Activated naive CD4-positive, alpha-beta T cell treated with anti-CD3 and anti-CD28 coated beads, Interleukin-2, amount 50 U/mL, for 24 hours (primary cell): ENCODE data around the gene LRRC41.
A peak's percentile ranks its signal among the peaks of the same experiment; 100 is the strongest.
"Not testable (repeated sequence)": the region's sequence is repeated elsewhere in the genome, so short reads cannot be mapped to it uniquely, and the experiment has no call there.

ENCODE experiments used
- H3K27ac Mint-ChIP-seq: one replicate; pipeline ENCODE4 v1.8.0; 2021; ENCODE audit warnings: mild to moderate bottlenecking, mixed read lengths
- H3K27me3 Mint-ChIP-seq: one replicate; pipeline ENCODE4 v1.8.0; 2021; ENCODE audit warnings: mixed read lengths
- H3K36me3 Mint-ChIP-seq: one replicate; pipeline ENCODE4 v1.8.0; 2021; ENCODE audit warnings: mixed read lengths
- H3K4me1 Mint-ChIP-seq: one replicate; pipeline ENCODE4 v1.8.0; 2021; ENCODE audit warnings: mixed read lengths
- H3K4me3 Mint-ChIP-seq: one replicate; pipeline ENCODE4 v1.8.0; 2021; ENCODE audit warnings: mild to moderate bottlenecking, mixed read lengths
- H3K9me3 Mint-ChIP-seq: one replicate; pipeline ENCODE4 v1.8.0; 2021; ENCODE audit warnings: mixed read lengths

LRRC41 gene

GRCh38 chr1:46303038-46303871, at the start of gene LRRC41, which contains the start of gene UQCRH:
TSS of gene LRRC41 (minus strand) at chr1:46303616. CDS start at chr1:46303322, 294 bp downstream.
TSS of gene UQCRH (plus strand) at chr1:46303698. CDS start at chr1:46303767, 69 bp downstream.
- peak within 1 kb of the TSS; percentile 98 for H3K27ac Mint-ChIP-seq
- H3K4me1 Mint-ChIP-seq = peaks cover 37% of the 10 kb centered on the region
- H3K4me3 Mint-ChIP-seq = peak within 1 kb of the TSS; percentile 96

GRCh38 chr1:46352363-46352762, 48.9 kb upstream of the LRRC41 start:
- Mint-ChIP-seq H3K9me3 (no peaks in the 10 kb centered on the region), H3K27me3 (no peaks in the 10 kb centered on the region), H3K4me3 (no peak overlapping the region), H3K4me1 (peaks cover 11% of the 10 kb centered on the region), H3K36me3 (peaks cover 9% of the 10 kb centered on the region), H3K27ac (no peak overlapping the region)

More at GRCh38 chr1:46303038-46303871, at the start of gene LRRC41, which contains the start of gene UQCRH:
- Mint-ChIP-seq H3K27me3 (no peaks in the 10 kb centered on the region), H3K9me3 (no peaks in the 10 kb centered on the region), H3K36me3 (peaks cover 5% of the 10 kb centered on the region)

GRCh38 chr1:46345281-46345680, 41.9 kb upstream of the LRRC41 start:
- H3K4me1 Mint-ChIP-seq = peaks cover 54% of the 10 kb centered on the region
- H3K9me3 Mint-ChIP-seq = no peaks in the 10 kb centered on the region
- H3K4me3 Mint-ChIP-seq = no peak overlapping the region
- H3K27ac Mint-ChIP-seq = peak overlapping the region; percentile 31
- no peaks in the 10 kb centered on the region for H3K27me3 Mint-ChIP-seq
- H3K36me3 Mint-ChIP-seq = peaks cover 24% of the 10 kb centered on the region

GRCh38 chr1:46344481-46344880, 41.1 kb upstream of the LRRC41 start:
- Mint-ChIP-seq H3K4me1 (peaks cover 58% of the 10 kb centered on the region), H3K27me3 (no peaks in the 10 kb centered on the region), H3K27ac (no peak overlapping the region), H3K4me3 (no peak overlapping the region), H3K36me3 (peaks cover 20% of the 10 kb centered on the region), H3K9me3 (no peaks in the 10 kb centered on the region)

GRCh38 chr1:46343705-46344104, 40.3 kb upstream of the LRRC41 start:
- Mint-ChIP-seq H3K36me3 (peaks cover 19% of the 10 kb centered on the region), H3K4me1 (peaks cover 63% of the 10 kb centered on the region), H3K4me3 (no peak overlapping the region), H3K9me3 (no peaks in the 10 kb centered on the region), H3K27ac (peak overlapping the region; percentile 52), H3K27me3 (no peaks in the 10 kb centered on the region)

GRCh38 chr1:46343351-46343695, 39.9 kb upstream of the LRRC41 start:
- H3K9me3 Mint-ChIP-seq = no peaks in the 10 kb centered on the region
- peaks cover 63% of the 10 kb centered on the region for H3K4me1 Mint-ChIP-seq
- H3K36me3 Mint-ChIP-seq = peaks cover 19% of the 10 kb centered on the region
- no peaks in the 10 kb centered on the region for H3K27me3 Mint-ChIP-seq
- H3K27ac Mint-ChIP-seq = peak overlapping the region; percentile 47
- H3K4me3 Mint-ChIP-seq = no peak overlapping the region

GRCh38 chr1:46342677-46343350, 39.4 kb upstream of the LRRC41 start:
- Mint-ChIP-seq H3K4me3 (peak overlapping the region; percentile 100), H3K27ac (peak overlapping the region; percentile 100), H3K27me3 (no peaks in the 10 kb centered on the region), H3K9me3 (no peaks in the 10 kb centered on the region), H3K36me3 (peaks cover 17% of the 10 kb centered on the region), H3K4me1 (peaks cover 58% of the 10 kb centered on the region)

GRCh38 chr1:46342084-46342656, 38.8 kb upstream of the LRRC41 start:
- Mint-ChIP-seq H3K9me3 (no peaks in the 10 kb centered on the region), H3K4me3 (peak overlapping the region; percentile 100), H3K36me3 (peaks cover 17% of the 10 kb centered on the region), H3K27me3 (no peaks in the 10 kb centered on the region), H3K4me1 (peaks cover 53% of the 10 kb centered on the region), H3K27ac (peak overlapping the region; percentile 100)

- Mint-ChIP-seq H3K4me3 (peak overlapping the region; percentile 100), H3K36me3 (peaks cover 17% of the 10 kb centered on the region), H3K27me3 (no peaks in the 10 kb centered on the region), H3K27ac (peak overlapping the region; percentile 100), H3K9me3 (no peaks in the 10 kb centered on the region), H3K4me1 (peaks cover 49% of the 10 kb centered on the region)
These were observed 38.0 kb upstream of the LRRC41 start for GRCh38 chr1:46341222-46342083.

- Mint-ChIP-seq H3K36me3 (peaks cover 17% of the 10 kb centered on the region), H3K27ac (peak within 1 kb of the TSS; percentile 100), H3K4me1 (peaks cover 49% of the 10 kb centered on the region), H3K4me3 (peak within 1 kb of the TSS; percentile 100), H3K9me3 (no peaks in the 10 kb centered on the region), H3K27me3 (no peaks in the 10 kb centered on the region)
These were observed 37.2 kb upstream of the LRRC41 start, which contains the start of gene NSUN4 for GRCh38 chr1:46340404-46341221. TSS of gene NSUN4 (plus strand) at chr1:46340807. CDS start at chr1:46340827, 20 bp downstream.

- H3K4me1 Mint-ChIP-seq = peaks cover 30% of the 10 kb centered on the region
- not testable (repeated sequence) for H3K27me3 Mint-ChIP-seq, H3K27ac Mint-ChIP-seq, H3K9me3 Mint-ChIP-seq, H3K4me3 Mint-ChIP-seq
- peaks cover 10% of the 10 kb centered on the region for H3K36me3 Mint-ChIP-seq
These were observed 34.0 kb upstream of the LRRC41 start for GRCh38 chr1:46337409-46337808.

GRCh38 chr1:46335081-46335480, 31.7 kb upstream of the LRRC41 start:
- no peaks in the 10 kb centered on the region for H3K27me3 Mint-ChIP-seq
- no peak overlapping the region for H3K4me3 Mint-ChIP-seq
- H3K27ac Mint-ChIP-seq = no peak overlapping the region
- H3K4me1 Mint-ChIP-seq = peaks cover 9% of the 10 kb centered on the region
- no peaks in the 10 kb centered on the region for H3K36me3 Mint-ChIP-seq
- no peaks in the 10 kb centered on the region for H3K9me3 Mint-ChIP-seq

- Mint-ChIP-seq H3K4me1 (peaks cover 4% of the 10 kb centered on the region), H3K27ac (no peak overlapping the region), H3K9me3 (no peaks in the 10 kb centered on the region), H3K27me3 (no peaks in the 10 kb centered on the region), H3K4me3 (no peak overlapping the region), H3K36me3 (no peaks in the 10 kb centered on the region)
These were observed 30.6 kb upstream of the LRRC41 start for GRCh38 chr1:46334030-46334384.

GRCh38 chr1:46333300-46334029, 30.0 kb upstream of the LRRC41 start:
- Mint-ChIP-seq H3K36me3 (no peaks in the 10 kb centered on the region), H3K4me1 (no peaks in the 10 kb centered on the region), H3K27ac (no peak overlapping the region), H3K27me3 (no peaks in the 10 kb centered on the region), H3K9me3 (no peaks in the 10 kb centered on the region), H3K4me3 (no peak overlapping the region)
